DLD1 (cell line): ENCODE results near the gene ZNF385D.

Experiments
- in situ Hi-C: cut with HindIII; loops from 2 replicates; pipeline ENCODE4 v1.10.0; 2017; ENCODE audit warnings: low sequenced_read_pairs

ZNF385D gene

GRCh38 chr3:21750080-21750696 lies 822 bp downstream of the ZNF385D start:
- in situ Hi-C loops: no loop called here

DNA sequence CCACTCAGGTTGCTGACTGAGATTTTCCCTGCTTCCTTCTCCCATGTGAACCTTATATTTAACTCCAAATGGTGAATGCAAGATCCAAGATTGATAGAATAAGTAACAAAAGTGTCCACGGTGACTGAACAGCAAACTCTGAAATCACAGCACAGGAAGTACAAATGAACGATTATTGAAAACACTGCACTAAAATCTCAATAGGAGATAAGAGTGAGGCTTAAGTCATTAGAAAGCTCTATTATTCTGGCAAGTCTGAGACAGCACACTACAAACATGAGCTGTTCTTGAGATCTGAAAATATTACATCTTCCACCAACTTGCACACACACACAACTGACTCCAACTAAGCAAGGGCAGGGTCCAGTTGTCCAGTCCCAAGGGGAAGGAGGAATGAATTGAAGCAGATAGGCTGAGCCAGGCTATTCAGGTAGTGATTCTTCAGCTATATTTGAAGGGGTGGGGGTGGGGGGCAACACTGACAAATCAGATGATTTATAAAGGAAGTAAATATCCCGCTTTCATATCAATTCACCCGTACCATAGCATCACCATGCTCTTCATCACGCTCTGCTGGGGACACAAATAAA lies 2.9 kb downstream of the ZNF385D start:
- in situ Hi-C loops: no loop called here

DNA sequence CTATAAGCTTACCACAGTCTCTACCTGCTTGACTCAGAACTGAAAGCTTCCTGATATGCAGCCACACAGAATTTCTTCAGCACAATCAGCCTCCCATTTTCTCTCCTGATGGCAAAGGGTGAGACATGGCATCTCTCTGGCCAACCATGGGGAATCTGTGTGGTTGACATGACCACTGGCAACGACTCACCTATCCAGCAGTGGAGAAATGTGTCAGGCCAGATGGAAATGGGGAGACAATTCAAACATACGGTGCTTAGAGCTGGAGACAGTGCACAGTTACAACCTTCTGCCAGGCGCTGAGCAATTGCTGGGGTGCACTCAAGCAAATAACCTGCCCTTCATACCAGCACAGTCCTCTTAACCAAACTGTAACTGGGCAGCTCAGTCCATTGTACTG lies 3.6 kb downstream of the ZNF385D start:
- in situ Hi-C loops: no loop called here

DNA sequence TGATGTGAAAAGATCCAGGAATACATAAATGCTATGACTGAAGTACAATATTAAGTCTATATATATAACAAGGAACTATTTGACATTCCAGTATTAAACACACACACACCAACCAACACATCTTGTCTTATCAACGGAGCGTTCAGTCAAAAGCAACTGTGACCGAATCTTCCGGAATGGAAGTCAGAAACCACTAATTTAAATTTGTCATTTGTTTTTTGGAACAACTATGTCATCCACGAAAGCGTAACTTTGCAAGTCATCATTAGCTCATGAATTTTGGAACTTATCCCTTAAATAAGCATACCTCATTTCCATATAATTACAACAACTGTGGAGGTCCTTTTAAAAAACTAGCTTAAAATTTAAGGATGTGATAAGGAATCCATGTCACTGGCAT lies 5.0 kb downstream of the ZNF385D start:
- in situ Hi-C loops: no loop called here

DNA sequence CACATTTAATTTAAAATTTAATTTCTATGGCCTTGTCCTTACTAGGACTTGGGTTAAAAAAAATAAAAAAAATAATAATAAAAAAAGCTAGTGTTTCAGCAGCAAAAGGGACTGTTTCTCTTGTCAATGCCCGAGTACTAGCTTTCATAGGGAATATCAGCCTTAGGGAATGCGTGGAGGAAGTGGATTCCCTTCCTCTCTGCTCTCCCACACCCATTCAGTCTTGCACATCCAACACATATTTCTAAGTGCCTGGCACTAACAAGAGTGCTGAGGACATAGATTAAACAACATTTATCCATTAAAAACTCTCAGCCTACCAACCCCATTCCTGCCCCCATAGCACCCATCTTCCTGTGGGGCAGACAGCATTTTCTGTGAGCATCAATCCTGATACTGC lies 6.2 kb downstream of the ZNF385D start:
- in situ Hi-C loops: no loop called here

DNA sequence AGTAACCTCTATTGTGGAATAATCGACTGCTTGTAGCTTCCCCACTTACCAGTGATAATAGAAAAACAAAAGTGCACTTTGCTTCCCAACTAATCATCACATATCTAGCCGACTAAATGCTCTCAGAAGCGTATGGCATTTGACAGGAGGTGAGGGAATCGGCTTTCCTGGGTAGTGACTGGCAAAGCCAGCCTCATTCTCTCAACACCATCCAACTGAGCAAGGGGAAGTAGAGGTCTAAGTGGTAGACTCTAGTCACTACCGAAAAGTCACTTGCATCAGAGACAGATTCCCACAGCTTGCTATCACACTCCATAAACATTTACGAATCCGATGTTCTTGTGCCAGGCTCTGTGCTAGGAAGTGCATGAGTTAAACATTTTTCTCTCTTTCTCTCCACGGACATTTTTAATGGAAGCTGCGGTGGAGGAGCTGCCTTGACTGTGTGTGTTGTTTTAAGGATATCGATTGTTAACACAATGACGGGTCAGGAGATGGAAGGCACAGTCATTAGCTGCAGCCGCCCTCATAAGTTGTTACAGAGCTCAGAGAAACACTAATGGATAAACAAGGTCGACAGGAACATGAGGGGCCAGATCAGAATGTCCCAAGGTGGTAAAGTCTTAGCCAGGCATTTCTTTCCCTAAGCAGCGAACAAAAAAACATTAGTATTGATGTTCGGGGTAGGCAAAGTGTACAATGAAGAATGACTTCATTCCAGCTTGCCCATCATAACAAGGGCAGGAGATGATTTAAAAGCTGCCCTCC lies 11.9 kb downstream of the ZNF385D start:
- in situ Hi-C loops: no loop called here

GRCh38 chr3:21738283-21738682 lies 12.7 kb downstream of the ZNF385D start:
- in situ Hi-C loops: no loop called here

DNA sequence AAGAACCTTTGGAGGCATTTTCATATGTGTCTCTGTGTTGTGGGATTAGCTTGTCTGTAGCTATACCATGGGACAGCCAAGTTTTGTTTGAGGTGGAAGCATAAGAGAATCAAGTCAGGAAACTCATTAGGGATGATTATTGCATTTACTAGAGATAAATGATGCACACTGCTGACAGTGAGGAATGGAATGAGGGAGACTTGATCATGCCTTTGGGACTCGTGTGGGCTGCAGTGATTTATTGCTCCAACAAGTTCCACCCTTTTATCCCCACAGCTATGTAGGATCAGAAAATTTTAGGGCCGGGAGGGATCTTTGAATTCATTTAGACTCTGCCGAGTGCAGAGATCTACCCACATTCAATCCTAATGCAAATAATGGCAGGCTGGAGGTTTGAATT lies 16.3 kb downstream of the ZNF385D start:
- in situ Hi-C loops: no loop called here

- in situ Hi-C loops: no loop called here
These were observed 21.0 kb downstream of the ZNF385D start for GRCh38 chr3:21729888-21730459.

GRCh38 chr3:21729331-21729730 lies 21.7 kb downstream of the ZNF385D start:
- in situ Hi-C loops: no loop called here

GRCh38 chr3:21722768-21723167 lies 28.2 kb downstream of the ZNF385D start:
- in situ Hi-C loops: no loop called here

DNA sequence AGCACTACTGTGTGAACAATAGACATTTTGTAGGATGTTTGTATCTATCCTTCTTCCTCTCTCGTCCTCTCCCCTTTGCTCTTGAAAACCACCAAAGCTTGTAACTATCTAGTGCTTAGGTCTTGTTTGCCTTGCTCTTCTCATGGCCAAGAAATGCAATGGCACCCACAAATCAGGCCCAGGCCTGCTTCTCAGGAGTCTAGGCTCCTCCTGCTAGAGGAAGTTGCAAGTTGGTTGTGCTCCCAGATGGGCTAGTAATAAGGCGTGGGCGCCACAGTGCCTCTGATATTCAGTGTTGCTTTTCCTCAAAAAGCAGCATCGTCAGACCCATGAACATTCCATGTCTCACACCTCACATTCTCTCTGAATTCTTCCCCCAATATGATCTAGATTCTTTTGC lies 28.7 kb downstream of the ZNF385D start:
- in situ Hi-C loops: no loop called here

GRCh38 chr3:21718943-21719591 lies 31.9 kb downstream of the ZNF385D start:
- in situ Hi-C loops: no loop called here

GRCh38 chr3:21718161-21718765 lies 32.7 kb downstream of the ZNF385D start:
- in situ Hi-C loops: no loop called here

DNA sequence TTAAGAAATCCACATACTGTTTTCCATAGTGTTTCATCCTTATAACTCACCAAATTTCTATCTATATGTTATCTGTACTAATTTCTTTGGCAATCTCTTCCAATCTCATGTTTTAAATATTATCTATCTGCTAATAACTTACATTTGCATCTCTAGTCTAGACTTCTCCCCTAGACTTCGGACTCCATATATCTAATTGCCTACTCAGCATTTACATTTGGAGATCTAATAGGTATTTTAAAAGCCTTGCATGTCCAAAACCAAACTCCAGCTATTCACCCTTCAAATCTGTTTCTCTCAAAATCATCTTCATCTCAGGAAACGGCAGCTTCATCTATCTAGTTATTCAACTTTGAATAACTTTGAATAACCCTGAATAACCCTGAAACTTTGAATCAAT lies 35.3 kb downstream of the ZNF385D start:
- in situ Hi-C loops: no loop called here

DNA sequence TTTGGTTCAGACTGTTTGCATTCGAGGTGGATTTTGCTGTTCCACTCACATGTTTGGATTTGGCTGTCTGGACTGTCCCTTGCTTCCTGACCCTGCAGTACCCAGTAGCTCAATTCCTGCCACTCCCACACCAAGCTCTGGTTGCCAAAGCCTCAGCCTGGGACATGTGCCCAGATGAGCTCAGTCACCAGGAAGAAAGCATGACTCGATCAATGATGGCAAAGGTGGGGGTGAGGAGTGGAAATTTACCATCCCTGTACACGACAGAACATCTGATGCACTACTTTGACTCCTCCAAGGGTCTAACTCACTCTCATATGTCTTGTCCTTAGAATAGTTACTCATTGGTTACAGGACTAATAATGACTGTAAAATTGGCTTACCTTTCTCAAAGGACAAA lies 45.2 kb downstream of the ZNF385D start:
- in situ Hi-C loops: no loop called here

GRCh38 chr3:21704796-21705195 lies 46.2 kb downstream of the ZNF385D start:
- in situ Hi-C loops: no loop called here

DNA sequence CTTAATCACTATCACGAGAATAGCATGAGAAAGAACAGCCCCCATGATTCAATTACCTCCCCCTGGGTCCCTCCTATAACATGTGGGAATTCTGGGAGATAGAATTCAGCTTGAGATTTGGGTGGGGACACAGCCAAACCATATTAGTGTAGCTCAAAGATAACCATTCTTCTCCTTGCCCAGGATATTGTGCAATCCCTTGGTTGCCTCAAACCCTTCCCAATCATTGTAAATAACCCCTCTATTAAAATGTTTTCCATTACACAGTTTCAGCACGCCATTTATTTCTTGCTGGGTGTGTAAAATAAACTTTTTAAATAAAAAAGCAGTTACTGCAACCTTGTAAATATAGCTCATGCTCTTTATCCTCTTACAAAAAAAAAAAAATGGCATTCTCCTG lies 47.7 kb downstream of the ZNF385D start:
- in situ Hi-C loops: no loop called here

DNA sequence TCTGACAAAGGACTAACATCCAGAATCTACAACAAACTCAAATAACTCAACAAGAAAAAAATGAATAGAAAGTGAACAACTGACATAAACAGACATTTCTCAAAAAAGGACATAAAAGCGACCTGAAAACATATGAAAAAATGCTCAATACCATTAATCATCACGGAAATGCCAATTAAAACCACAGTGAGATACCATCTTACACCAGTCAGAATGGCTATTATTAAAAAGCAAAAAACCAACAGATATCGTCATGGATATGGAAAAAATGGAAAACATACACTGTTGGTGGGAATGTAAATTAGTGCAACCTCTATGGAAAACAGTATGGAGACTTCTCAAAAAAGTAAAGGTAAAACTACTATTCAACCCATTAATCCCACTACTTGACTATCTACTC lies 53.3 kb downstream of the ZNF385D start:
- in situ Hi-C loops: no loop called here

GRCh38 chr3:21694506-21694905 lies 56.5 kb downstream of the ZNF385D start:
- in situ Hi-C loops: no loop called here

GRCh38 chr3:21691036-21691435 lies 60.0 kb downstream of the ZNF385D start:
- in situ Hi-C loops: no loop called here
